ENCODE results near the gene CCDC70. TPM values are rescaled to one million over a fixed set of nuclear protein-coding genes. Genes with fewer than 3 reads are reported as not detected.
"Not testable (repeated sequence)": the region's sequence is repeated elsewhere in the genome, so short reads cannot be mapped to it uniquely, and the experiment has no call there.

Gene CCDC70
- total RNA-seq, 1 donor from 2014 or later = not detected

DNA sequence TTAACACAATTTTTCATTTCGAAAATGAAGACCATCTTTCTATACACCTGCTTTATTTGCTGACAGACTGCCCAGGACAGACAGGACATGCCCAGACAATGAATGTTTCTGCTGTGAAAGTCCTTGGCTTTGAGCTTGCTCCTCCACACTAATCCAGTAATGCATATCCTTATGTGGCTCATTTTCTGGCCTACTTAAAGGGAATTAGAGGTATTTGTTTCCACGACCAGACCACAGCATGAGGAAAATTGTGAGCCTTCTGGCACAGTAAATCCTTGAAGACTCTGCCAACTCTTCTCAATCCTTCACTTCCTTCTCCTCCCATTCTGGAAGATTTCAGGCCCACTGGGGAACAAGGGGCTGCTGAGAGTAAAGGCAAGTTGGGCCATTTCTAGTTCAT lies 25.7 kb downstream of the CCDC70 start:
- DNase-seq (ENCODE audit: missing footprints) = no peak
- no peak for ATAC-seq

DNA sequence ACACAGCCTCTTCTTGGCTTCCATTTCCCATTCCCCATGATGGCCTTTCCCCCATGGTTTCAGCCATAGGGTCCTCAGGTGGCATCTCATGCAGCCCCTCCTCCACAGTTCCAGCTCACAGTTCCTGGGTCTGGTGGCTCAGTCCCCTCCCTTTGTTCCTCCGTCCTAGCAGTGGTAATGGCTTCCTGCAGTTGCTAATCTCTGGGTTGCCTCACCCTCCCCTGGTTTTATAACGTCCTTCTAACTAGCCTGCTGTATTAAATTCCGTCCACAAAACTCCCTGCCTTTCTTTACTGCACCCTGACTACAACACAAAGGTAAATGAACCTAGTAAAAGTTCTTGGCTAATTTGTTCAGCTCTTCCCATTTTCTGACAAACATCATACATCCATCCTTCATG lies 30.9 kb downstream of the CCDC70 start:
- intact Hi-C loops (cut with DNase I) = loop anchor here (10.0 kb wide), 1 partner anchor 112 kb away; no protein-coding TSS in a partner anchor
- ATAC-seq (no peak), DNase-seq (ENCODE audit: missing footprints) (no peak)

More for the DNA sequence above, 25.7 kb downstream of the CCDC70 start:
- intact Hi-C loops (cut with DNase I) = no loop called here

GRCh38 chr13:51894239-51894638 lies 32.5 kb downstream of the CCDC70 start:
- intact Hi-C loops (cut with DNase I) = loop anchor here (10.0 kb wide), 1 partner anchor 111 kb away; no protein-coding TSS in a partner anchor
- ATAC-seq (no peak), DNase-seq (ENCODE audit: missing footprints) (no peak)

- DNase-seq (ENCODE audit: missing footprints) (no peak), ATAC-seq (peak; percentile 84)
- intact Hi-C loops (cut with DNase I) = loop anchor here (1.0 to 10.0 kb wide), 2 partner anchors 109 to 231 kb away; no protein-coding TSS in a partner anchor
Measured at GRCh38 chr13:51895906-51896888, 34.4 kb downstream of the CCDC70 start.

- DNase-seq (ENCODE audit: missing footprints) = no peak
- intact Hi-C loops (cut with DNase I) = no loop called here
Measured at GRCh38 chr13:51900471-51900870, 38.7 kb downstream of the CCDC70 start.

DNA sequence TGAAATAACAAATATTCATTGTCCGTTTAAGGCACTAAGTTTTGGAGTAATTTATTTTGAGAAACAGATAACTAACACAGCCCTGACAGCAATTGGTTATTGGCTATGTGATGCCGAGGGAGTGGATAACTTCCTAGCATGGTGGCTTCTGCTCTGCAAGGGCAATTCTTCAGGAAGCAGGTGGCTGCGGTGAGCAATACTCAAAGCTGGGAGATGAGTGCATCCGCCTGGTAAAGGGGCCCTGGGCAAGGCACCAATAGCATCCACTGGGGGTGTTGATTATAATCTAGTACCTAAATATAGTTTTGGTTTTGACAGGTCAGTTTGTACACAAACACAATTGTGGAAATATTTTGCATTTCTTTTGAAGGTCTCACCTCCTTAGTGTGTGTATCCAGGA lies 41.0 kb downstream of the CCDC70 start:
- ATAC-seq = no peak
- no peak for DNase-seq (ENCODE audit: missing footprints)
- intact Hi-C loops (cut with DNase I) = no loop called here

More at GRCh38 chr13:51900471-51900870, 38.7 kb downstream of the CCDC70 start:
- no peak for ATAC-seq

DNA sequence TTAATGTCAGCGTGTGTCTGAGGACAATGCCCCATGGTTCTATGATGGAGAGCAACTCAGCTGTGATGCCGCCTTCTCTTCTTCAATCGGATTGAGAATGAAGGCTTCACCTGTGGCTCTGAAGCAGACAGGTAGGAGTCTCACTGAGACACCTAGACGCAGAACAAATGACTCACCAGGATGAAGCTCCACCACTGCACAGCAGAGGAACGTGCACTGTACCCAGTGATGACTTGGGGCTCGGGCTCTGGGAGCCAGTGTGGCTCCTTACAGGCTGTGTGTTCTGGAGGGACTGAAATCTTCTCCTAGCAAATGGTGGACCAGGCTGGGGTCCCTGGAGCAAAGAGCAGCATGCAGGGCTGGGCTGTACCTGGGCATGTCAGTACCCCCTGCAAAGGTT lies 44.0 kb downstream of the CCDC70 start:
- intact Hi-C loops (cut with DNase I) = no loop called here
- DNase-seq (ENCODE audit: missing footprints) (no peak), ATAC-seq (no peak)

DNA sequence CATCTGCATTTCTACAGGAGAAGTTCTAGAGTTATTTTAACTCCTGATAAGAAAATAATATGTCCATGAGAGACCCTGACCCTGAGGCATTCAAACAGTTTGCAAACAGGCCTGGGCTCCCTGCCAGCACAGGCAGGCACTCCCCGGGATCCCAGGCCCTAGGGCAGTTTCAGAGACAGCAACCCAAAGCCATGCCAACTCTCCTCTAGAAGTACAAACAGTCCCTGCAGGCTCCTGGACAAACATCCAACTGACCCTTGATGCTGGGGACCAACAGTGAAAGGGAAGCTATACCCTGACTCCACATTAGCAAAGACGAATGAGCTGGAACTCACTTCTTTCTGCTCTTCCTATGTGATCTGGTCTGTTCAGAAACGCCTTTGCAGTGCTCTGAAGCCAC lies 44.8 kb downstream of the CCDC70 start:
- intact Hi-C loops (cut with DNase I) = no loop called here
- ATAC-seq (peak; percentile 80), DNase-seq (ENCODE audit: missing footprints) (no peak)

- DNase-seq (ENCODE audit: missing footprints) = no peak
- intact Hi-C loops (cut with DNase I) = no loop called here
- ATAC-seq = peak; percentile 39
Measured at GRCh38 chr13:51907040-51907732, 45.4 kb downstream of the CCDC70 start.

DNA sequence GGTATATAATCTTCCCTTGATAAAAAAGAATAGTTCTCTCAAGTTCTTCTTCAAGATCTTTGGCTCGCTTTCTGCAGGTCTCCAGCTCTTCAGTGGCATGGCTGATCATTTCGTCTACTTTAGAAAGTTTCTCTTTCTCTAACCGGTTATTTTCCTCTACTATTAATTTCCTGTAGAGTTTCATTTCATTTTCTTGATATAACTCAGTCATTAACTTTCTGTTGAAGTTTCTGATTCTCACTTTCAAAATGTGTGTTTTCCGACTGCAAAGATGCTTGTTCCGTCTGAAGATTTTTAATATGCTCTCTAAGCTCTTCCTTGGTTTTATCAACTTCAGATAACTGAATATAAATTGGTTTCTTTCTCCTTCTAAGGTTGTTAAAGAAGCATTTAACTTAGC lies 47.5 kb downstream of the CCDC70 start:
- ATAC-seq; DNase-seq (ENCODE audit: missing footprints); intact Hi-C loops (cut with DNase I): not testable (repeated sequence)

GRCh38 chr13:51910508-51910907 lies 48.7 kb downstream of the CCDC70 start:
- ATAC-seq = no peak
- intact Hi-C loops (cut with DNase I) = no loop called here
- DNase-seq (ENCODE audit: missing footprints) = no peak

GRCh38 chr13:51912091-51912490 lies 50.3 kb downstream of the CCDC70 start:
- intact Hi-C loops (cut with DNase I) = no loop called here
- ATAC-seq = peak; percentile 59

DNA sequence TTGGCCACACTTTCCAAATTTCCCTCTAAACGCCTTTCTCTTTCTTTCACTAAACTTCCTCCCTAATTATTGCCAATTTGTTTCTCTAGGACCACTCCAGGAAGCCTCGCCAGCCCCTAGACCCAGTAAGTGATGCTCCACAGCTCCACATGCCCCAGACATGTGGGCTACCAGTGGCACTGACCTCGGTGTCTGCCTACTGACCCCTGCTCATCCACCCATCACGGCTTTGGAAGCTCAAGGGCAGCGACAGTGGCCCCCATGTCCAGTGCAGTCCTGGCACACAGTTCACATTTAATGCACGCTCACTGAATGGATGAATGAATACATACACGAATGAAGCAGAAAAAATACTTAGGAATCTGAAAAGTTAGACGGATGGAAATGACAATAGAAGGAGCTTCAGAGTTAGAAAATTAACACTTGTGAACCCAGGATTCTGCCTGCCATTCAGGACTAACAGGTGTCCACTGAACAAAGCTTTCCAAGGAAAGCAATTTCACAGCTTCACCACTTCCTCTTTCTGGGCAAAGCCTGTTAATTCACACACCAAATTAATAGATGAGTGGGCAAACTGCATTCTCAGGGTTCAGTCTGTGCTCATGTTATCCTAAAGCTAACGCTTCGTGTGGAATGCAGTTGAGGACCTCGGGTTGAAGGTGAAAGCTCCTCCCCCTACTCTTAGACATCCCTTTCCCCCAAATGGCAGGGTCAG lies 50.9 kb downstream of the CCDC70 start:
- no peak for ATAC-seq
- no peak for DNase-seq (ENCODE audit: missing footprints)
- intact Hi-C loops (cut with DNase I) = no loop called here

More at GRCh38 chr13:51912091-51912490, 50.3 kb downstream of the CCDC70 start:
- no peak for DNase-seq (ENCODE audit: missing footprints)

- ATAC-seq (peak; percentile 26), DNase-seq (ENCODE audit: missing footprints) (no peak)
- intact Hi-C loops (cut with DNase I) = no loop called here
Measured at GRCh38 chr13:51913421-51914136, 51.8 kb downstream of the CCDC70 start.

DNA sequence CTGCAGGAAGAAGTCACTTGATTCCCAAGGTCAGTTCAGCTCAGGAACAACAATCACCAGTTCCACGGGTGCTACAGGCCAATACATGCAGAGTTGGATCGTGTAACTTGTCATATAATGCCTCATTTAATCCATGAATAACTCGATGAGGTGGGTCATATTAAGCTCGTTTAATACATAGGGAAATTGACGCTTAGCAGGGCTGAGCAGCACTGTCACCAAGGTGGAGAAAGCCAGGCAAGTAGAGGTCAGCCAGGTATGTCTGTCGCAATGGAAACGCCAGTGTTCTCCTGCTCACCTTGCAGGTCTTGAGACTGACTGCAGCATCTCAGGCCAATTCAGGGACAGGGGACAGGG lies 52.3 kb downstream of the CCDC70 start:
- DNase-seq (ENCODE audit: missing footprints) = no peak
- intact Hi-C loops (cut with DNase I) = no loop called here
- no peak for ATAC-seq

Data from Right ventricle myocardium inferior (tissue), 1 donor.